ENCODE measurements around the gene DBNDD1. TPM values are rescaled to one million over a fixed set of nuclear protein-coding genes. Genes with fewer than 3 reads are reported as not detected.

Gene DBNDD1
- polyA plus RNA-seq, 1 of the 3 experiments (the other 2 are of a cell fraction) = 27.9 TPM

- TF ChIP-seq, protein P1, sequence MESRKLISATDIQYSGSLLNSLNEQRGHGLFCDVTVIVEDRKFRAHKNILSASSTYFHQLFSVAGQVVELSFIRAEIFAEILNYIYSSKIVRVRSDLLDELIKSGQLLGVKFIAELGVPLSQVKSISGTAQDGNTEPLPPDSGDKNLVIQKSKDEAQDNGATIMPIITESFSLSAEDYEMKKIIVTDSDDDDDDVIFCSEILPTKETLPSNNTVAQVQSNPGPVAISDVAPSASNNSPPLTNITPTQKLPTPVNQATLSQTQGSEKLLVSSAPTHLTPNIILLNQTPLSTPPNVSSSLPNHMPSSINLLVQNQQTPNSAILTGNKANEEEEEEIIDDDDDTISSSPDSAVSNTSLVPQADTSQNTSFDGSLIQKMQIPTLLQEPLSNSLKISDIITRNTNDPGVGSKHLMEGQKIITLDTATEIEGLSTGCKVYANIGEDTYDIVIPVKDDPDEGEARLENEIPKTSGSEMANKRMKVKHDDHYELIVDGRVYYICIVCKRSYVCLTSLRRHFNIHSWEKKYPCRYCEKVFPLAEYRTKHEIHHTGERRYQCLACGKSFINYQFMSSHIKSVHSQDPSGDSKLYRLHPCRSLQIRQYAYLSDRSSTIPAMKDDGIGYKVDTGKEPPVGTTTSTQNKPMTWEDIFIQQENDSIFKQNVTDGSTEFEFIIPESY (IDR thresholded peaks at IDR 0.05; ENCODE audit: borderline replicate concordance, low read depth) = no peak
- TF ChIP-seq USF2 (IDR thresholded peaks at IDR 0.05; ENCODE audit: borderline replicate concordance, low read depth, low read length) (no peak), MXI1 (IDR thresholded peaks at IDR 0.05; ENCODE audit: low read depth, low read length) (no peak), POLR2AphosphoS5 (IDR thresholded peaks at IDR 0.05; ENCODE audit: low read depth, low read length) (no peak), RXRA (IDR thresholded peaks at IDR 0.05; ENCODE audit: borderline replicate concordance, low read depth) (no peak), CTCF (IDR thresholded peaks at IDR 0.05) (no peak), FOXM1 (IDR thresholded peaks at IDR 0.05; ENCODE audit: low read depth) (no peak), FOXJ3 (CRISPR knock-in tag; IDR thresholded peaks at IDR 0.05) (no peak), FOSL2 (IDR thresholded peaks at IDR 0.05; ENCODE audit: borderline replicate concordance, low read depth) (no peak), EP300 (IDR thresholded peaks at IDR 0.05; ENCODE audit: borderline replicate concordance in 1 of 2, low read depth in 1 of 2, low read length in 1 of 2) (no peak), RCOR1 (IDR thresholded peaks at IDR 0.05; ENCODE audit: low read length) (no peak), ELF1 (IDR thresholded peaks at IDR 0.05) (no peak), SIN3A (IDR thresholded peaks at IDR 0.05; ENCODE audit: borderline replicate concordance, low read depth, low read length) (no peak), PBX3 (IDR thresholded peaks at IDR 0.05) (no peak), TEAD4 (IDR thresholded peaks at IDR 0.05; ENCODE audit: borderline replicate concordance, insufficient read depth) (no peak), TAF1 (IDR thresholded peaks at IDR 0.05; ENCODE audit: borderline replicate concordance, low read depth, low read length) (no peak), MEF2A (IDR thresholded peaks at IDR 0.05; ENCODE audit: borderline replicate concordance, low read depth) (no peak), NFIC (IDR thresholded peaks at IDR 0.05; ENCODE audit: borderline replicate concordance) (no peak), EZH2phosphoT487 (IDR thresholded peaks at IDR 0.05; ENCODE audit: borderline replicate concordance, low read depth) (no peak)
- TF ChIP-seq, protein P2, sequence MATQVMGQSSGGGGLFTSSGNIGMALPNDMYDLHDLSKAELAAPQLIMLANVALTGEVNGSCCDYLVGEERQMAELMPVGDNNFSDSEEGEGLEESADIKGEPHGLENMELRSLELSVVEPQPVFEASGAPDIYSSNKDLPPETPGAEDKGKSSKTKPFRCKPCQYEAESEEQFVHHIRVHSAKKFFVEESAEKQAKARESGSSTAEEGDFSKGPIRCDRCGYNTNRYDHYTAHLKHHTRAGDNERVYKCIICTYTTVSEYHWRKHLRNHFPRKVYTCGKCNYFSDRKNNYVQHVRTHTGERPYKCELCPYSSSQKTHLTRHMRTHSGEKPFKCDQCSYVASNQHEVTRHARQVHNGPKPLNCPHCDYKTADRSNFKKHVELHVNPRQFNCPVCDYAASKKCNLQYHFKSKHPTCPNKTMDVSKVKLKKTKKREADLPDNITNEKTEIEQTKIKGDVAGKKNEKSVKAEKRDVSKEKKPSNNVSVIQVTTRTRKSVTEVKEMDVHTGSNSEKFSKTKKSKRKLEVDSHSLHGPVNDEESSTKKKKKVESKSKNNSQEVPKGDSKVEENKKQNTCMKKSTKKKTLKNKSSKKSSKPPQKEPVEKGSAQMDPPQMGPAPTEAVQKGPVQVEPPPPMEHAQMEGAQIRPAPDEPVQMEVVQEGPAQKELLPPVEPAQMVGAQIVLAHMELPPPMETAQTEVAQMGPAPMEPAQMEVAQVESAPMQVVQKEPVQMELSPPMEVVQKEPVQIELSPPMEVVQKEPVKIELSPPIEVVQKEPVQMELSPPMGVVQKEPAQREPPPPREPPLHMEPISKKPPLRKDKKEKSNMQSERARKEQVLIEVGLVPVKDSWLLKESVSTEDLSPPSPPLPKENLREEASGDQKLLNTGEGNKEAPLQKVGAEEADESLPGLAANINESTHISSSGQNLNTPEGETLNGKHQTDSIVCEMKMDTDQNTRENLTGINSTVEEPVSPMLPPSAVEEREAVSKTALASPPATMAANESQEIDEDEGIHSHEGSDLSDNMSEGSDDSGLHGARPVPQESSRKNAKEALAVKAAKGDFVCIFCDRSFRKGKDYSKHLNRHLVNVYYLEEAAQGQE (IDR thresholded peaks at IDR 0.05; ENCODE audit: low read depth, low read length) = no peak
- no peak for DNase-seq
- Histone ChIP-seq H3K9ac (no peak overlapping the region), H2AFZ (ENCODE audit: low read depth) (no peak overlapping the region), H3K4me3 (ENCODE audit: low read depth in 2 of 2, low read length in 1 of 2) (no peak overlapping the region), H3K27ac (ENCODE audit: low read depth in 2 of 2, low read length in 1 of 2) (no peak overlapping the region), H3K9me3 (no peaks in the 10 kb centered on the region), H3K36me3 (replicated peaks in 1 of 2; ENCODE audit: control insufficient read depth in 1 of 2, insufficient read depth in 2 of 2, low read length in 1 of 2) (peaks cover 18 to 27% of the 10 kb centered on the region in 2 experiments), H3K4me1 (ENCODE audit: control insufficient read depth in 1 of 2, insufficient read depth in 2 of 2, low read depth in 1 of 2, low read length in 1 of 2) (no peaks in the 10 kb centered on the region), H3K27me3 (ENCODE audit: insufficient read depth) (no peaks in the 10 kb centered on the region), H4K20me1 (ENCODE audit: insufficient read depth) (peaks cover 30% of the 10 kb centered on the region), H3K9me2 (no peaks in the 10 kb centered on the region), H3K79me2 (ENCODE audit: insufficient read depth) (peaks cover 5% of the 10 kb centered on the region; the same call in 1 of the 2 replicates), H3K4me2 (no peak overlapping the region), H3F3A (replicated peaks; ENCODE audit: insufficient read depth) (peaks cover 35% of the 10 kb centered on the region)
- POLR2A ChIA-PET = interaction anchor here (1.3 kb wide), 1 partner anchor 10 kb away, joined by 4 read pairs; no protein-coding TSS in a partner anchor
- WGBS (ENCODE audit: low lambda C conversion rate) = 92% methylated on average over 19 of the region's 19 CpGs
- CTCF ChIA-PET = interaction anchor here (1.0 to 1.3 kb wide), 3 partner anchors 9 to 15 kb away, joined by 3 to 7 read pairs (median 5); partner anchors contain the start of gene DBNDD1
Observed at GRCh38 chr16:90031186-90031930, 12.1 kb upstream of the DBNDD1 start.

Data from SK-N-SH (cell line).